Stomach smooth muscle (tissue), 2 donors: ENCODE measurements around the gene PECR.
"Not testable (repeated sequence)": the region's sequence is repeated elsewhere in the genome, so short reads cannot be mapped to it uniquely, and the experiment has no call there.

Experiments used
- H3K27ac ChIP-seq: one replicate; pipeline ENCODE4 v1.7.0; 2013; ENCODE audit warnings: mild to moderate bottlenecking, low read length, inconsistent platforms
- H3K27me3 ChIP-seq, 2 donors: one replicate each; pipeline ENCODE4 v1.7.0; 2013; ENCODE audit warnings: low read length in 2 of 2; ENCODE audit not compliant: insufficient read depth in 2 of 2, control insufficient read depth in 1 of 2
- H3K36me3 ChIP-seq, 2 donors: one replicate each; pipeline ENCODE4 v1.7.0; 2013; ENCODE audit warnings: low read length in 2 of 2; ENCODE audit not compliant: control insufficient read depth in 2 of 2, insufficient read depth in 2 of 2
- H3K4me1 ChIP-seq: one replicate; pipeline ENCODE4 v1.7.0; 2013; ENCODE audit warnings: low read length; ENCODE audit not compliant: control insufficient read depth, insufficient read depth
- H3K4me3 ChIP-seq, 2 donors: one replicate each; pipeline ENCODE4 v1.7.0; 2013; ENCODE audit warnings: low read length in 2 of 2
- H3K9ac ChIP-seq, 2 donors: one replicate each; pipeline ENCODE4 v1.7.0; 2013; ENCODE audit warnings: low read length in 2 of 2, mild to moderate bottlenecking in 1 of 2
- H3K9me3 ChIP-seq, 2 donors: one replicate each; pipeline ENCODE4 v1.7.0; 2013; ENCODE audit warnings: low read length in 2 of 2; ENCODE audit not compliant: control insufficient read depth in 2 of 2
- donor health status: healthy.
- donor health status: Pancreatic carcinoma.

The PECR gene

GRCh38 chr2:216082805-216083204 is 1.2 kb upstream of the PECR start:
- Histone ChIP-seq H3K9ac (no peak overlapping the region), H3K9me3 (no peaks in the 10 kb centered on the region), H3K27ac (no peak overlapping the region), H3K4me1 (peaks cover 10% of the 10 kb centered on the region), H3K27me3 (no peaks in the 10 kb centered on the region), H3K36me3 (no peaks in the 10 kb centered on the region), H3K4me3 (no peak overlapping the region)

- no peaks in the 10 kb centered on the region for H3K9me3 ChIP-seq
- peak overlapping the region; percentile 62 to 68 for H3K9ac ChIP-seq
- H3K27ac ChIP-seq, result no peak overlapping the region
- peaks cover 10% of the 10 kb centered on the region for H3K4me1 ChIP-seq
- peak overlapping the region; percentile 78 to 90 for H3K4me3 ChIP-seq
- H3K36me3 ChIP-seq, result no peaks in the 10 kb centered on the region
- H3K27me3 ChIP-seq, result no peaks in the 10 kb centered on the region
These were observed 605 bp upstream of the PECR start for GRCh38 chr2:216082117-216082711.

GRCh38 chr2:216081012-216081411 is 597 bp downstream of the PECR start:
- no peaks in the 10 kb centered on the region for H3K9me3 ChIP-seq
- H3K27ac ChIP-seq, result no peak overlapping the region
- peak overlapping the region; percentile 78 to 90 for H3K4me3 ChIP-seq
- H3K36me3 ChIP-seq, result no peaks in the 10 kb centered on the region
- no peaks in the 10 kb centered on the region for H3K27me3 ChIP-seq
- H3K9ac ChIP-seq, result peak overlapping the region; percentile 68 to 75
- peaks cover 10% of the 10 kb centered on the region for H3K4me1 ChIP-seq

GRCh38 chr2:216080048-216080447 is 1.6 kb downstream of the PECR start:
- H3K4me1 ChIP-seq, H3K36me3 ChIP-seq, H3K9me3 ChIP-seq, H3K27ac ChIP-seq, H3K4me3 ChIP-seq, H3K9ac ChIP-seq, H3K27me3 ChIP-seq: not testable (repeated sequence)

- Histone ChIP-seq H3K9ac (no peak overlapping the region), H3K9me3 (no peaks in the 10 kb centered on the region), H3K36me3 (peaks cover 0 to 3% of the 10 kb centered on the region in 2 donors), H3K27me3 (no peaks in the 10 kb centered on the region), H3K4me1 (peaks cover 10% of the 10 kb centered on the region), H3K4me3 (no peak overlapping the region), H3K27ac (no peak overlapping the region)
These were observed 2.8 kb downstream of the PECR start for GRCh38 chr2:216078776-216079175.

GRCh38 chr2:216075510-216076485 is 5.8 kb downstream of the PECR start:
- Histone ChIP-seq H3K9ac (no peak overlapping the region), H3K4me3 (no peak overlapping the region), H3K27ac (no peak overlapping the region), H3K4me1 (no peaks in the 10 kb centered on the region), H3K27me3 (no peaks in the 10 kb centered on the region), H3K36me3 (peaks cover 0 to 3% of the 10 kb centered on the region in 2 donors), H3K9me3 (no peaks in the 10 kb centered on the region)

- Histone ChIP-seq H3K36me3 (peaks cover 0 to 3% of the 10 kb centered on the region in 2 donors), H3K4me1 (no peaks in the 10 kb centered on the region), H3K4me3 (no peak overlapping the region), H3K27ac (no peak overlapping the region), H3K27me3 (no peaks in the 10 kb centered on the region), H3K9me3 (no peaks in the 10 kb centered on the region), H3K9ac (no peak overlapping the region)
These were observed 6.8 kb downstream of the PECR start for GRCh38 chr2:216074794-216075193.

- H3K4me1 ChIP-seq, result no peaks in the 10 kb centered on the region
- no peak overlapping the region for H3K4me3 ChIP-seq
- no peak overlapping the region for H3K27ac ChIP-seq
- peaks cover 0 to 3% of the 10 kb centered on the region in 2 donors for H3K36me3 ChIP-seq
- H3K9me3 ChIP-seq, result no peaks in the 10 kb centered on the region
- H3K27me3 ChIP-seq, result no peaks in the 10 kb centered on the region
- no peak overlapping the region for H3K9ac ChIP-seq
These were observed 7.2 kb downstream of the PECR start for GRCh38 chr2:216074380-216074779.

GRCh38 chr2:216073773-216074172 is 7.8 kb downstream of the PECR start:
- Histone ChIP-seq H3K36me3 (peaks cover 0 to 3% of the 10 kb centered on the region in 2 donors), H3K9me3 (no peaks in the 10 kb centered on the region), H3K9ac (no peak overlapping the region), H3K27me3 (no peaks in the 10 kb centered on the region), H3K4me3 (no peak overlapping the region), H3K27ac (no peak overlapping the region), H3K4me1 (no peaks in the 10 kb centered on the region)

GRCh38 chr2:216072473-216072872 is 9.1 kb downstream of the PECR start:
- Histone ChIP-seq H3K27ac (no peak overlapping the region), H3K4me3 (no peak overlapping the region), H3K9me3 (no peaks in the 10 kb centered on the region), H3K4me1 (no peaks in the 10 kb centered on the region), H3K36me3 (peaks cover 0 to 3% of the 10 kb centered on the region in 2 donors), H3K9ac (no peak overlapping the region), H3K27me3 (no peaks in the 10 kb centered on the region)
